Upper lobe of left lung (tissue), 4 donors: ENCODE measurements around the gene CCDC12.

Experiments used
- CTCF ChIP-seq, 6 experiments: fragments of 450-650 bp in 4 of 6; fragments of 200-600 bp in 2 of 6; sonication (generic) in 2 of 6; IDR thresholded peaks; one replicate each; pipeline ENCODE4 v1.5.1; 2016 to 2019; ENCODE audit warnings: antibody characterized with exemption in 6 of 6
- EP300 ChIP-seq, 4 donors: sonication (generic); formaldehyde crosslinking; IDR thresholded peaks; one replicate each; pipeline ENCODE4 v1.5.1; 2017; ENCODE audit warnings: antibody characterized with exemption in 4 of 4, control low read depth in 2 of 4
- POLR2A ChIP-seq, 4 donors: fragments of 450-650 bp; IDR thresholded peaks; one replicate each; pipeline ENCODE4 v1.5.1; 2016 to 2017; ENCODE audit warnings: antibody characterized with exemption in 4 of 4, mild to moderate bottlenecking in 2 of 4

DNA sequence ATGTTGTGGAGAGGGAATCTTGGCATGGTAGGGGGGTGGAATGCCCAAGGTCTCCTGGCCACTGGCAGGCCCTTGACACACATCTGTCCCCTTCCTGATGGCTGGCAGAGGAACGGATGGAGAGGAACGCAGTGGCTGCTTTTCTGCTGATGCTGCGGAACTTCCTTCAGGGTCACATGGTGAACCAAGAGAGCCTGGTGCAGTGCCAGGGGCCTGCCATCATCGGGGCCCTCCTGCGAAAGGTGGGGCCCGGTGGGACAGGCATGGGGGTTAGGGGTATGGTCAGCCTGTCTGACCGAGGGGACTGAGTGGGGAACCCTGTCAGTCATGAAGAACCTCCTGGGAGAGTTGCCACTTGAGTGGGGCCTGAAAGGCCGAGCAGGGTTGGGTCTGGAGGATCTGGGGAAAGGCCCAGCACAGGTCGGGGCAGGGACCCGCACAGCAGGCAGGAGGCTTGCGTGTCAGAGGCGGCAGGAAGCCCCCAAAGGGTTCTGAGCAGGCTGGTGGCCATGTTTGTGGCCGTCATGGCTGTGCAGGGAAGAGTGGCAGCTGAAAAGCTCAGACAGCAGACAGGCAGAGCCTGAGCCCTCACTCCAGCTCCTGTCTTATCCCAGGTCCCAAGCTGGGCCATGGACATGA lies 21.0 kb upstream of the CCDC12 start:
- TF ChIP-seq POLR2A (IDR thresholded peaks at IDR 0.05) (no peak), CTCF (IDR thresholded peaks at IDR 0.05) (no peak), EP300 (IDR thresholded peaks at IDR 0.05) (no peak)
